ENCODE results near the gene LIMA1.
A peak's percentile ranks its signal among the peaks of the same experiment; 100 is the strongest.
"Not testable (repeated sequence)": the region's sequence is repeated elsewhere in the genome, so short reads cannot be mapped to it uniquely, and the experiment has no call there.

LIMA1 gene

GRCh38 chr12:50283229-50283923 is at the start of gene LIMA1:
Gene LIMA1 (minus strand): TSS chr12:50283520. CDS start chr12:50248751, 34,769 bp downstream.
- peak; percentile 94 for DNase-seq (ENCODE audit: insufficient read length, low spot score)
- FAIRE-seq, result peak; percentile 85

- no peak for FAIRE-seq
Measured at GRCh38 chr12:50331745-50332144, 48.4 kb upstream of the LIMA1 start.

DNA sequence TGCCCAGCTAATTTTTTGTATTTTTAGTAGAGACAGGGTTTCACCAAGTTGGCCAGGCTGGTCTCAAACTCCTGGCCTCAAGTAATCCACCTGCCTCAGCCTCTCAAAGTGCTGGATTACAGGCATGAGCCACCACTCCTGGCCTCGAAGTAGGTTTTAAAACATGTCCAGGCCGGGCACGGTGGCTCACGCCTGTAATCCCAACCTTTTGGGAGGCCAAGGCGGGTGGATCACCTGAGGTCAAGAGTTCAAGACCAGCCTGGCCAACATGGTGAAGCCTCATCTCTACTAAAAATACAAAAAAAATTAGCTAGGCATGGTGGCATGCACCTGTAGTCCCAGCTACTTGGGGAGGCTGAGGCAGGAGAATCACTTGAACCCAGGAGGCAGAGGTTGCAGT is 45.3 kb upstream of the LIMA1 start:
- FAIRE-seq; DNase-seq (ENCODE audit: insufficient read length, low spot score): not testable (repeated sequence)

More at GRCh38 chr12:50331745-50332144, 48.4 kb upstream of the LIMA1 start:
- no peak for DNase-seq (ENCODE audit: insufficient read length, low spot score)

DNA sequence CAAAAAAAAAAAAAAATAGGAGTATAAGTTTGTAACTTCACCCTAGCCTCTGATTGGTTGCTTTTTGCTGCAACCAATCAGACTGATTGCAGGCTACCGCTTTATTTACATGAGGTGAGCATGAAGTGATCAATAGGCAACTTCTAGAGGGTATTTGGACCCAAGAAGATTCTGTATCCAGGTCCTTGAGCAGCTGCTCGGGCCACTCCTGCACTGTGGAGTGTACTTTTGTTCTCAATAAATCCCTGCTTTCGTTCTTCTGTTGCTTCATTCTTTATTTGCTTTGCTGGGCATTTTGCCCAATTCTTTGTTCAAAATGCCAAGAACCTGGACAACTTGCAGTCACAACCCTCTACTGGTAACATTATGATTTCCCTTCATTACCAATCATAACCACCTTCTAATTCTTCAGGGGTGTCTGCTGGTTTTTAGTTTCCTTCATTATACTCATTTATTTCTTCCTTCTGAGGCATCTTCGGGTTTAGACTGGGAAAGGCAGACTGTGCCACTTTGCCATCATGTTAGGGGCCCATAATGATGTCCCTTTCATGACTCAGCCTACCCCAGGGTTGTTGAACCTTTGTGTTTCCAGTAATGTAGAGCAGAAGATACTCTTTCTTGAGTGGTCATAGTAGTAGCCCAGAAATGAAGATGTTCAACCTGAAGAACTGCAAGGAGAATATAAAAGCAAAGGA is 43.4 kb upstream of the LIMA1 start:
- FAIRE-seq (no peak), DNase-seq (ENCODE audit: insufficient read length, low spot score) (no peak)

GRCh38 chr12:50325890-50326391 is 42.6 kb upstream of the LIMA1 start:
- DNase-seq (ENCODE audit: insufficient read length, low spot score) (no peak), FAIRE-seq (no peak)

DNA sequence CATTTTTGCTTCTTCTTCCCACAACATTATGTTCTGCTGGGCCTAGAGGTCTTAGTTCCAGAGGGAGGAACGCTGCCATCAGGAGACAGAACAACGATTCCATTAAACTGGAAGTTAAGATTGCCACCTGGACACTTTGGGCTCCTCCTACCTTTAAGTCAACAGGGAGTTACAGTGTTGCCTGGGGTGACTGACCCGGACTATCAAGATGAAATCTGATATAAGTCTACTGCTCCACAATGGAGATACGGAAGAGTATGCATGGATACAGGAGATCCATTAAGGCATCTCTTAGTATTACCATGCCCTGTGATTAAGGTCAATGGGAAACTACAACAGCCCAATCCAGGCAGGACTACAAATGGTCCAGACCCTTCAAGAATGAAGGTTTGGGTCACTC is 41.5 kb upstream of the LIMA1 start:
- FAIRE-seq; DNase-seq (ENCODE audit: insufficient read length, low spot score): not testable (repeated sequence)

- FAIRE-seq; DNase-seq (ENCODE audit: insufficient read length, low spot score): not testable (repeated sequence)
Measured at GRCh38 chr12:50324077-50324476, 40.8 kb upstream of the LIMA1 start.

DNA sequence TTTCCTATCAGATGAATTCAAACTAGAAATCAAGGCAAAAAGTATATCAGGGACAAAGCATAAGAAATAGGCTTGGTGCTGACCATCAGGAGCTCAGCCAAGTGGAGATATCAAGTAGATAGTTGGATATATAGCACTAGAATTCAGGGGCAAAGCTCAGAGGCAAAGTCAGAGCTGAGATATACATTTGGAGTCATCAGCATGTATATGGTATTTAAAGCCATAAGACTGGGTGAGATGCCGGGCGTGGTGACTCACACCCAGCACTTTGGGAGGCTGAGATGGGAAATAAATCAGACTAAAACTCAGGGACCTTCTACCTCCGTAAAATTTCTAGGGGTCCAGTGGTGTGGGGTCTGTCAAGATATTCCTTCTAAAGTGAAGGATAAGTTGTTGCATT is 38.9 kb upstream of the LIMA1 start:
- no peak for DNase-seq (ENCODE audit: insufficient read length, low spot score)
- FAIRE-seq, result no peak

- DNase-seq (ENCODE audit: insufficient read length, low spot score) (no peak), FAIRE-seq (no peak)
Measured at GRCh38 chr12:50317203-50317602, 33.9 kb upstream of the LIMA1 start.

DNA sequence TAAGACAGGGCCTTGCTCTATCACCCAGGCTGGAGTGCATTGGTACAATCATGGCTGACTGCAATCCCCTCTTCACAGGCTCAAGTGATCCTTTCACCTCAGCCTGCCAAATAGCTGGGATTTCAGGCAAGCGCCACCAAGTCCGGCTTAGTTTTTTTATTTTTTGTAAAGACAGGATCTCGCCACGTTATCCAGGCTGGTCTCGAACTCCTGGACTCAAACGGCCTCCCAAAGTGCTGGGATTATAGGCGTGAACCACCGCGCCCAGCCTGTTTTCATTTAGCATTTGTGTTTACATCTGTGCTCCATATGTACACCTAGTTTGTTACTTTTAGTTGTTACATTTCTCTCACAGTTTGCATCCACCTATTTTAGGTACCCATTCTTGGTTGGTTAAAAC is 32.5 kb upstream of the LIMA1 start:
- FAIRE-seq, result no peak
- DNase-seq (ENCODE audit: insufficient read length, low spot score), result no peak

DNA sequence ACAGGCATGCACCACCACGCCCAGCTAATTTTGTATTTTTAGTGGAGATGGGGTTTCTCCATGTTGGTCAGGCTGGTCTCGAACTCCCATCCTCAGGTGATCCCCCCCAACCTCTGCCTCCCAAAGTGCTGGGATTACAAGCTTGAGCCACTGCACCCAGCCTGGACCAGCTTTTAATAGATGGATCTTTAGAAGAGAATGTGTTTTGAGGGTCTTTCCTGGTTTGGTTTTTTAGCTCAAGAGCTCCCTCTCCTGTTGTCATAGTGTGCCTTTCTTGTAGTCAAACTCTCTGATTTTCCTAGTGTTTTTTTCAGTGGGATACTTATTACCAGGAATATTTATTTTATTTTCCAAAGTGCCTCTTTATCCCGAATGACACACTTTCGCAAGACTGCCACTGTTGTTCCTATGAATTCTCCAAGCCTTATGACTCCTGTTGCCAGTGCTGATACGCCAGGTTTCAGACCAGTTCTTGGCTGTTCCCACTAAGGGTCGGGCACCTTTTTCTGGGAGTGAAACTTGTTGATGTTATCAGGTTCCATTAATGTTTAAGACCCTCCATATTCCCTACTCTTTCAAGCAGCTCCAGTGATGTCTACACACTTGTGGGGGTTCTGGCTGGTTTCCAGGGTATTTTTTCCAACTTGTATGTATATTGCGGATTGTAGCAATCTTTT is 31.5 kb upstream of the LIMA1 start:
- no peak for FAIRE-seq
- DNase-seq (ENCODE audit: insufficient read length, low spot score), result peak; percentile 83

DNA sequence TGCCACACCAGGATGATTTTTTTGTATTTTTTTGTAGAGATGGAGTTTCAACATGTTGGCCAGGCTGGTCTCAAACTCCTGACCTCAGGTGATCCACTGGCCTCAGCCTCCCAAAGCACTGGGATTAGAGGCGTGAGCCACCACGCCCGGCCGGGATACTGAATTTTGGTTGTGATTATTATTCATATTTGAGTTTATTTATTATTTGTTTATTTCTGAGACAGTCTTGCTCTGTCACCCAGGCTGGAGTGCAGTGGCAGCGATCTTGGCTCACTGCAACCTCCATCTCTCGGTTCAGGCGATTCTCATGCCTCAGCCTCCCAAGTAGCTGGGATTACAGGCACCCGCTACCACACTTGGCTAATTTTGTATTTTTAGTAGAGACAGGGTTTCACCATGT is 30.7 kb upstream of the LIMA1 start:
- not testable (repeated sequence) for FAIRE-seq; DNase-seq (ENCODE audit: insufficient read length, low spot score)

- DNase-seq (ENCODE audit: insufficient read length, low spot score), result no peak
- no peak for FAIRE-seq
Measured at GRCh38 chr12:50313256-50313931, 30.1 kb upstream of the LIMA1 start.

DNA sequence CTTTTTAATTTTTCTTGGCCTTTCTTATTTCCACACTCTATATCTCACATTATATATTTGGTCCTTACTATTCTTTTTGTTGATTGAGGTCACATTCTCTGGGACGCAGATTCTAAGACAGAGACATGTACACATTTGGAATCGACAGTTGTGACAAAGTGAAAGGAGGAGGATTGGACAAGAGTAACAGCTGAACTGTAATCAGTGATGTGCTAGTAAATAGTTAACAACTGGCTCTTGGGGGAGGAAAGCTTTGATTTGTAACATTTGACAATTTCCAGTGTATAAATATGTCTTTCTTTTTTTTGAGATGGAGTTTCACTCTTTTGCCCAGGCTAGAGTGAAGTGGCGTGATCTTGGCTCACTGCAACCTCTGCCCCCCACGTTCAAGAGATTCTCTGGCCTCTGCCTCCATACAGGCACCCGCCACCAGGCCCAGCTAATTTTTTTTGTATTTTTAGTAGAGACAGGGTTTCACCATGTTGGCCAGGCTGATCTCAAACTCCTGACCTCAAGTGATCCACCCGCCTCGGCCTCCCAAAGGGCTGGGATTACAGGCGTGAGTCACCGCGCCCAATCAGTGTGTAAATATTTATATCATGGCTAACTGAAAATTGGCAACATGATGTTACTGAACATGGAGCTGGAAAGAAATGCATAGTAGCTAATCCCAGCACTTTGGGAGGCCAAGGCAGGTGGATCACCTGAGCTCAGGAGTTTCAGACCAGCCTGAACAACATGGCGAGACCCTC is 28.7 kb upstream of the LIMA1 start:
- FAIRE-seq, result not testable (repeated sequence)

DNA sequence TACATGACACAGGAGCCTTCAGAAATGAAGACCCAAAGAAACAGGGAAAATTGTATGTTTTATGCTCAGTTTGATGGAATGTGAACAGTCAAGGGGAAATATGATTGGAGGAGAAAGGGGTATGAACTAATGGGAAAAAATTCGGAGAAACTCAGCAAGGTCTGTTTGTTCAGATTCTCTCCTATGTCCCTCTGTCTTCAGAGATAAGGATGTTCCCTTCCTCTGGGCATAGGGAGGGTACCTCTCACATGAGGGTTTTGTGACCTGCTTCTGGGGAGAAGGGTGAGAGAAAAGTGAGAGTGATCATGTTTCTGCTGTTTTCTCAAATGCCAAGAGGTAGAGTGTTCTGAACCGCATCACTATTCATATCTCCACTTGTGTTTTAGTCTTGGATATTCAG is 26.6 kb upstream of the LIMA1 start:
- FAIRE-seq (no peak), DNase-seq (ENCODE audit: insufficient read length, low spot score) (no peak)

More for the DNA sequence above, 28.7 kb upstream of the LIMA1 start:
- not testable (repeated sequence) for DNase-seq (ENCODE audit: insufficient read length, low spot score)

DNA sequence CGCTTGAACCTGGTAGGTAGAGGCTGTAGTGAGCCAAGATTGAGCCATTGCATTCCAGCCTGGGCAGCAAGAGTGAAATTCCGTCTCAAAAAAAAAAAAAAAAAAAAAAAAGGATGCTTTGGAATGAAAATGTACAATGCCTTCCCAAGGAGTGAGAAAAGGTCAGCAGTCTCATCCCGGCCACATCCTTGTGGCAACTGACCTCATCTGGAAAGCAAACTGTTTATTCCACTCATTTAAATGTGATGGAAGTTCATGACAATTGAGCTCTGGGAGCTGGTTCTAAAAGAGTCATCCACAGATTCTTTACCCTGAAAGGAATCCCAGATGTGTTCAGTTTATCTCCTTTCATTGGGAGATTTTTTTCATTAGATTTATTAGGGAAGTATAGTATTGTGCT is 19.4 kb upstream of the LIMA1 start:
- DNase-seq (ENCODE audit: insufficient read length, low spot score) (no peak), FAIRE-seq (no peak)

DNA sequence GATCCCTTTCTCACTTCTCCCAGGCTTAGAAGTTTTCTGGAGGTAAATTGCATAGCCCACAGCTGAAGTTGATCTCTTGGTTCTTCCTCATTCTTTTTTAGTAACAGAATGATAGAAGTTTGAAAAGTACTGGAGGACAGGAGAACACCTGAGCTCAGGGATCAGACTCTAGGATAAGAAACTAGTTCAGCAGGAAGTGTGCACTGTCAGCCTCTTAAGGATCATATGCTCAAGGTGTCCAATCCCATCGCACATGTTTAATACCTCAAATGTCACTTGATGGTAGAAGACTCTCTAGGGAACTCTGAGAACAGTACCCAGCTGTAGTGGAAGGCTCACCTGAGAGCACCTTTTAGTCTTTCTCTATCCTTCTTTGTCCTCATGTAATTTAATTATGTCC is 14.7 kb upstream of the LIMA1 start:
- DNase-seq (ENCODE audit: insufficient read length, low spot score) (no peak), FAIRE-seq (no peak)

- DNase-seq (ENCODE audit: insufficient read length, low spot score) (no peak), FAIRE-seq (no peak)
Measured at GRCh38 chr12:50297027-50297426, 13.7 kb upstream of the LIMA1 start.

DNA sequence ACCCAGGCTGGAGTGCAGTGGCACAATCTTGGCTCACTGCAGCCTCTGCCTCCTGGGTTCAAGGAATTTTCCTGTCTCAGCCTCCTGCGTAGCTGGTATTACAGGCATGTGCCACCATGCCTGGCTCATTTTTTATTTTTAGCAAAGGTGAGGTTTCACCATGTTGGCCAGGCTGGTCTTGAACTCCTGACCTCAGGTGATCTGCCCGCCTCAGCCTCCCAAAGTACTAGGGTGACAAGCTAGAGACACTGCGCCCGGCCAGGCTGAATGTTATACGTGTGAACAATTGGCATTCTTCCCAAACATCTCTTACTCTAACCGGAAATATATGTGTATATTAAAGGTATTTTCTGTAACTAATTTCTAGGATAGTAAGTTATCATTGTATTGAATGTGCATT is 13.2 kb upstream of the LIMA1 start:
- FAIRE-seq (no peak), DNase-seq (ENCODE audit: insufficient read length, low spot score) (no peak)

GRCh38 chr12:50291377-50291776 is 8.1 kb upstream of the LIMA1 start:
- no peak for DNase-seq (ENCODE audit: insufficient read length, low spot score)
- FAIRE-seq, result no peak
